Measurements from ENCODE around the gene GSTCD.
"Not testable (repeated sequence)": the region's sequence is repeated elsewhere in the genome, so short reads cannot be mapped to it uniquely, and the experiment has no call there.

Gene GSTCD

GRCh38 chr4:105714932-105715331 lies 6.3 kb downstream of the GSTCD start:
- DNase-seq (ENCODE audit: low read depth in 3 of 3) = no peak

GRCh38 chr4:105715692-105716278 lies 7.2 kb downstream of the GSTCD start:
- DNase-seq (ENCODE audit: low read depth in 3 of 3) = no peak

DNA sequence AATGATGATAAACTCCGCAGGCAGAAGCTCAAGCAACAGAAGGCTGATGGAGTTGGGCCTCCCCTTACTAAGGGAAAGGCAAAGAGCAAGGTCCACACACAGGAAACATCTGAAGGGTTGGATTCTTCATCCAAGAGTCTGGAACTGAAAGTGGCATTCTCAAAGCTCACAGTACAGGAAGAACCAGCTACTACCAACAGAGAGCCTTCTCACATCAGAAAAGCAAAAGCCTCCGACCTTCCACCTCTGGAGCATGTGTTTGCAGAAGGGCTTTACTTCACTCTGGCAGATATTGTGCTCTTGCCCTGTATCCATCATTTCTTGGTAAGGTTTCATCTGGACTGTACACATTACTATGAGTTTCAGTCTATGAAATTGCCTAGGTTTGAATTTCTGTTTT lies 10.6 kb downstream of the GSTCD start:
- no peak for DNase-seq (ENCODE audit: low read depth in 3 of 3)

GRCh38 chr4:105725623-105726022 lies 17.0 kb downstream of the GSTCD start:
- no peak for DNase-seq (ENCODE audit: low read depth in 3 of 3)

- DNase-seq (ENCODE audit: low read depth in 3 of 3) = not testable (repeated sequence)
Observed at GRCh38 chr4:105729895-105730294, 21.3 kb downstream of the GSTCD start.

- not testable (repeated sequence) for DNase-seq (ENCODE audit: low read depth in 3 of 3)
Observed at GRCh38 chr4:105735217-105735616, 26.6 kb downstream of the GSTCD start.

GRCh38 chr4:105741548-105741947 lies 33.0 kb downstream of the GSTCD start:
- DNase-seq (ENCODE audit: low read depth in 3 of 3) = no peak

GRCh38 chr4:105748222-105748621 lies 39.6 kb downstream of the GSTCD start:
- DNase-seq (ENCODE audit: low read depth in 3 of 3) = no peak

DNA sequence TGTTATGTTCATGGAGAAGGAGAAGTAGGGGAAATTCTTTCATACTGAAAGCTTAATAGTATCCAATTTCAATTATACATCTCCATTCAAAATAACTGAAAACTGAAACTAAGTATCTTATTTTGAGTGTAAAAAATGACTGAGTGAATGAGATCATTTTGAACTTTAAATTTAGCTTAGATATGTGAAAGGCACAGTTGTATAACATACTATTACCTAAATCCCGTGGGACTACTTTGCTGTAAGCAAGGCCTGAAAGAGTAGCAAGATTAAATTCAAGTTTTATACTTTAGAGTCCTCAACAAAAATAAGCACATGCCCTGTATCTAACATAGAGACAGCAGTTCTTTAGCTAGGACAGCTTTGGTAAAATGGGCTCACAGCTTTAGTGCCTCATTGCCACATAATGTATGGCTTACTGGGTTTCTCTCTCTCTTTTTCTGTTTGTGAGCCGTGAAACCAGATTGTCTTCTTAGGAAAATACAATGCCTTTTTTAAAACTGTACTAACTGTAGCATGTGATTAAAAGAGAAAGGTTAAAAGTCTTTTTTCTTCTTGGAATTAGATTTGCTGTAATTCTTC lies 43.2 kb downstream of the GSTCD start:
- no peak for DNase-seq (ENCODE audit: low read depth in 3 of 3)

DNA sequence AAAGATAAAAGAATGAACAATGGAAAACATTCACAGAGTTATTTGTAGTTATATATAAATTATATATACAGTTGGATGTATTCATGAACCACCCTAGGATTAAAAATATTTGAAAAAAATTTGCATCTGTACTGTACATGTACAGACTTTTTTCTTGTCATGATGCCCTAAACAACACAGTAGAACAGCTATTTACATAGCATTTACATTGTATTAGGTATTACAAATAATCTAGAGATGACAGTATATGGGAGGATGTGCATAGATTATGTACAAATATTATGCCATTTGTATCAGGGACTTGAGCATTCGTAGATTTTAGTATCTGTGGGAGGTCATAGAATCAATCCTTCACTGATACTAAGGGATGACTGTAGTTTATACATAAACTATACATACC lies 44.8 kb downstream of the GSTCD start:
- DNase-seq (ENCODE audit: low read depth in 3 of 3) = no peak

DNA sequence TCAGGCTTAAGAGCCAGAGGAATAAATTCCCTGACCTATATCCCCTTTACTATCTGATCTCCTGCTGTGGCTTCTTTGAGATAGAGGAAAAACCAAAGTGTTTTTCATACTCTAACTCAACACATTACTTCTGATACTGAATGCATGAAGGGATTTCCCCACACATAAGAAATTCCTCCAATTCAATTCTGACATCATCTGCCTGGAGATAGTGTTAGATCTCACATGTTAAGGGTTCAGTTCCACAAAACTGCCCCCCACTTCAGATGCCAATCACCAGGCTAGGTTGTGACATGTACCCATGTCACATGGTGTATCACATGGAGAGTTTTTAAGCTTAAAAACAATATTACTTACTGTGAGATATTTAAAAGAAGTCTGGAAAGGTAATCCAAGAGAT lies 46.8 kb downstream of the GSTCD start:
- no peak for DNase-seq (ENCODE audit: low read depth in 3 of 3)

GRCh38 chr4:105758958-105759357 lies 50.4 kb downstream of the GSTCD start:
- no peak for DNase-seq (ENCODE audit: low read depth in 3 of 3)

- DNase-seq (ENCODE audit: low read depth in 3 of 3) = no peak
Observed at GRCh38 chr4:105765690-105766407, 57.3 kb downstream of the GSTCD start.

DNA sequence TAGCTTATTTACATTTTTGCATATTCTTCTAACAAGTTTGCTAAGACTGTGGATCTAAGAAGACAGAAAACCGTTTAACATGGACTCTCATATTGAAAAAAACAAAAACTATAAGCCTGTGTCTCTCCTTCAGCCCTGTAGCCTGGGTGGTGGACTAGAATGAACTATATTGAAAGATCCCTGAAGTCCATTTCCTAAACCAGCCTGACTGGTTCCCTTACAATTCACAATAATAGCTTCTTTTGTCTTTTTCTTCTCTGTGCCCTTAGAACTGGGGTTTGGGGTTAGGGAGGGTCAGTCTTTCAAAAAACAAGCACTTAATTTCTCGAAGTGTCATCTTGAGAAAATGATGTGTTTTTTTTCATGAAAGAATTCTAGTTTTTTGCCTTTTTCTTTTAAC lies 59.0 kb downstream of the GSTCD start:
- no peak for DNase-seq (ENCODE audit: low read depth in 3 of 3)

DNA sequence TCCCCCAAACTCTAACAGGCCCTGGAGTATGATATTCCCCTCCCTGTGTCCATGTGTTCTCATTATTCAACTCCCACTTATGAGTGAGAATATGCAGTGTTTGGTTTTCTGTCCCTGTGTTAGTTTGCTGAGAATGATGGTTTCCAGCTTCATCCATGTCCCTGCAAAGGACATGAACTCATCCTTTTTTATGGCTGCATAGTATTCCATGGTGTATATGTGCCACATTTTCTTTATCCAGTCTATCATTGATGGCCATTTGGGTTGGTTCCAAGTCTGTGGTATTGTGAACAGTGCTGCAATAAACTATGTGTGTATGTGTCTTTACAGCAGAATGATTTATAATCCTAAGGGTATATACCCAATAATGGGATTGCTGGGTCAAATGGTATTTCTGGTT lies 61.9 kb downstream of the GSTCD start:
- DNase-seq (ENCODE audit: low read depth in 3 of 3) = not testable (repeated sequence)

DNA sequence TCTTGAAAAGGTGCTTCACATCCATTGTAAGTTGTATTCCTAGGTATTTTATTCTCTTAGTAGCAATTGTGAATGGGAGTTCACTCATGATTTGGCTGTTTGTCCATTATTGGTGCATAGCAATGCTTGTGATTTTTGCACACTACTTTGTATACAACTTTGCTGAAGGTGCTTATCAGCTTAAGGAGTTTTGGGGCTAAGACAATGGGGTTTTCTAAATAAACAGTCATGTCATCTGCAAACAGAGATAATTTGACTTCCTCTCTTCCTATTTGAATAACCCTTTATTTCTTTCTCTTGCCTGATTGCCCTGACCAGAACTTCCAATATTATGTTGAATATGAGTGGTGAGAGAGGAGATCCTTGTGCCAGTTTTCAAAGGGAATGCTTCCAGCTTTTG lies 63.5 kb downstream of the GSTCD start:
- not testable (repeated sequence) for DNase-seq (ENCODE audit: low read depth in 3 of 3)

- not testable (repeated sequence) for DNase-seq (ENCODE audit: low read depth in 3 of 3)
Observed at GRCh38 chr4:105775760-105776415, 67.3 kb downstream of the GSTCD start.

DNA sequence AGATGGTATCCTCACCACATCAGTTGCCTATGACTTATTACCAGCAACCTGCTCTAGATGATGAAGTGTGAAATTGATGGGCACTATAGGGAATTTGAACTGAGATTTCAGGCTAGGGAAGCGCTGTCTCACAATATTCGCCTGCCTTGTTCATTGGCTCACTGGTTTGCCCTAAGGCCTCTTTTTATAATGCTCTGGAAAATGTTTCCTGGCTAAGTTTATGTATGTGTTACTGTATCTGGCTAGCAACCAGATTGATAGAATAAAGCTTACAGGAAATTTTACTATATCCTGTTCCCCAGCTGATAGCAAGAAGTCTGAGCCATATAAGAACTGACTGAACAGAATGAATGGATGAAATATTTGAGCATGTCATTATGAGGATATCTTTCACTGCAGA lies 71.6 kb downstream of the GSTCD start:
- DNase-seq (ENCODE audit: low read depth in 3 of 3) = no peak

- no peak for DNase-seq (ENCODE audit: low read depth in 3 of 3)
Observed at GRCh38 chr4:105784761-105785160, 76.2 kb downstream of the GSTCD start.

DNA sequence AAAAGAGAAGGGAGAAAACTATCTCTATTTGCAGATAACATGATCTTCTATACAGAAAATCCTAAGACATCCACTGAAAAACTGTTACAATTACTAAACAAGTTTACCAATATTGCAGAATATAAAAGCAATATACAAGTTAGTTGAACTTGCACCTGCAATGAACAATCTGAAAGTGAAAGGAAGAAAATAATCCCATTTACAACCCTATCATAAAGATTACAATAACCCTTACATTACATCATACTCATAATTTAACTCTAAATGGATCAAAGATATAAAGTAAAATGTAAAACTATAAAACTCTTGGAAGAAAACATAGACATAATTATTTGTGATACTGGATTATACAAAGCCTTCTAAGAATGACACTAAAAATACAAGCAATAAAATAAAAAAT lies 77.2 kb downstream of the GSTCD start:
- DNase-seq (ENCODE audit: low read depth in 3 of 3) = no peak

GRCh38 chr4:105786748-105787147 lies 78.2 kb downstream of the GSTCD start:
- DNase-seq (ENCODE audit: low read depth in 3 of 3) = no peak

GRCh38 chr4:105797225-105797624 lies 88.6 kb downstream of the GSTCD start:
- no peak for DNase-seq (ENCODE audit: low read depth in 3 of 3)

All from stimulated activated CD4-positive, alpha-beta T cell treated with anti-CD3 and anti-CD28 coated beads, TNF-alpha, amount 100 ng/mL, for 4 hours (primary cell).